Pulmonary artery endothelial cell (primary cell): Measurements from ENCODE around the gene SHROOM3. TPM values are rescaled to one million over a fixed set of nuclear protein-coding genes. Genes with fewer than 3 reads are reported as not detected.
A peak's percentile ranks its signal among the peaks of the same experiment; 100 is the strongest.

ENCODE experiments used
- DNase-seq: peaks from one replicate; pipeline ENCODE4 v3.0.0-alpha.2; 2011; ENCODE audit warnings: low read depth, low spot score
- total RNA-seq: library from RNA; depleted of rRNA; stranded (reverse); fragments of >200 nt; gene quantifications from 2 replicates; pipeline ENCODE4 v1.2.3, GENCODE V29; 2014

Gene SHROOM3
- total RNA-seq, 1 donor from 2014 or later: 8.1 TPM

DNA sequence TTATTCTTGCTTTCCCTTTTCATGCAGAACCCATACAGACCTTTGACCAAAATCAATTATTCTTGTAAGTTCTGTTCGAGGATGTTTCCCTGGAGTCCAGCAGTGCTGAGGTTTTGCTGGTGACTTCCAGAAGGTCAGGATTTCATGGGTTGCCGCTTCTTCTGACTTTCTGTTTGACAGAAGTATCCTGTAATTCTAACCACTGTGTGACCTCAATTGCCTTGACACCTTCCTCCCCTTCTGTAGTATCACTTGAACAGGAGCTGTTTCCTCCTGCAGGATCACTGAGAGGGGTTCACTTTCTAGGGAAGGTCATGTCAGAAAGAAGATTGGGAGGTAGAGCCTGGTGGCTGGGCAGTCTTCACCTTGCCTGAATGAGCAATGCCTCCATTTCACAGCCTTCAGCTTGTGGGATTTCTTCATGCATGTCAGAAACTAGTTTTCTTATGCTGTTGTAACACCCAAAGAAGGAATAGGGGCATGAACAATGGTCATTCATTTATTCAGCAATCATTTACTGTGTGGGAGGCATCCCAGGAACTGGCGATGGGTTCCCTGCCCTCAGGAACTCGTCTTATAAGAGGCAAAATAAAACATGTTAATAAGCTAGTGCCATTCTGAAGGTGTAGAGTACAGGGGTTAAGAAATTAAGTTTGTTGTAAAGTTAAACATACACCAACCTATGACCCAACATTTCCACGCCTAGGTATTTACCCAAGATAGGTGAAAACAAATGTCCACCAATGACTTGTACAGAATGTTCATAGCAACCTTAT, 257.0 kb downstream of the SHROOM3 start:
- DNase-seq: no peak

DNA sequence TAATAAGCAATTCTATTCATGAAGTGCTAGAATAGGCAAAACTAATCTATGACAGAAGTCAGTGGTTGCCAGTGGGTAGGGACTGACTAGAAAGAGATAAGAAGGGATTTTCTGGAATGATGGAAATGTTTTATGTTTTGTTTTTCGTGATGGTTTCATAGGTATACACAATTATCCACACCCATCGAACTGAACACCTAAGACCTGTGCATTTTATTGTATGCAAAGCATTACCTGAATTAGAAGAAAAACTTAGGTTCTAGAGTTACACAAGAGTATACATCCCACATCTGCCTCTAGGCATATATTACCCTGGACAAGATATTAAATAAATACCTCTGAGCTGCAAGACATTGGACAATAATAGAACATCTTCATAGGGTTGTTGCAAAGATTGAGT, 257.7 kb downstream of the SHROOM3 start:
- DNase-seq: no peak

DNA sequence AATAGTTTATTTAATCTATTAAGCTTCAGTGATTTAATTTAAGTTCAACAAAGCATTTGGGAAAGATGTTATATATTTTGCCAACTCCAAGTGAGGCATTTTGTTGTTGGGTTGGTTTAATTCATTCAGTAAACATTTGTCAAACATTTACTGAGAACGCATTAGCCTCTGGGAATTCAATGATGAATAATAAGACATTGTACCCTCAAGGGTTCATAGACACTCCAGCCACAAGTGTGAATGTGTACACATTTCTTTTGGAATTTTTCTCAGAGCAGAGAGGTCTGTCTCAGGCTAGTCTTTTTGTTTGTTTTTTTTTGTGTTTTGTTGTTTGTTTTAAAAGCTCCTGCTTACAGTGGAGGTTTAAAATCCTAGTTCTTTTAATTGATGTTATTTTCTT, 259.0 kb downstream of the SHROOM3 start:
- no peak for DNase-seq

DNA sequence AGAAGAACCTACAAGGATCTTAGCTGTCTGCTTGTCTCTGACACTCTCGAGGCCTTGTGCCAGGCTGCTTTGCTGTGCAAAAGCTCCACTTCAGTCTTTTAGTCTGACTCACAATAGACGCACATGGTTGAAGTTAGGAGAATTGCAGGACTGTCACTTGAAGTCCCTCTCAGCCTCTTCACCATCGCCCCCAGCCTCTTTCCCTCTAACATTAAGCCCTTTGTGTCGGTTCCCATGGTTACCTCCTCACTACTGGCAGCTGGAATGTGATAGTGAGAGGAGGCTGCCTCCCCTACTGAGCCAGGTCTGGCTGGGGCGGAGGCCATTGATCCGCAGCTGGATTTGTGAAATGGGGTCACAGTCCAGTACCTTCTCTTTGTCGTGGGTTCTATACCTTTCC, 261.1 kb downstream of the SHROOM3 start:
- no peak for DNase-seq

- DNase-seq: no peak
These were observed 262.2 kb downstream of the SHROOM3 start for GRCh38 chr4:76697129-76697803.

GRCh38 chr4:76698141-76698540, 263.1 kb downstream of the SHROOM3 start:
- no peak for DNase-seq

GRCh38 chr4:76699751-76700310, 264.8 kb downstream of the SHROOM3 start:
- DNase-seq: no peak

GRCh38 chr4:76702440-76703122, 267.6 kb downstream of the SHROOM3 start:
- DNase-seq: no peak

DNA sequence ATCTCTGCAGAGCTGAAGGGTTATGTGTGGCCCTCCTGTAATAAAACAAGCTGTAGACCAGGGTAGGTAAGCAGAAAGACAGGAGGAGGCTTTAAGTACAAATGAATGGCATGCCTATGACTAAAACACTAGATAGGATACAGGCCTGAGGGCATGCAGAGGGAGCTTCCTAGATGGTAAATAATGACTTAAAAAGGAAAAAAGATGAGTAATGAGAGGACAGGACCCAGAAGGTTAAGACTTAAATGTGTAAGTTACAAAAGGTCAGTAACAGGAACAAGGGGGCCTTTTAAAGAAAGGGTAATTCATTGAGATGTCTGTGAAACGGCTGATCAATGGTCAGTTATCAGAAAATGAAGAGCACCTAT, 268.1 kb downstream of the SHROOM3 start:
- no peak for DNase-seq

DNA sequence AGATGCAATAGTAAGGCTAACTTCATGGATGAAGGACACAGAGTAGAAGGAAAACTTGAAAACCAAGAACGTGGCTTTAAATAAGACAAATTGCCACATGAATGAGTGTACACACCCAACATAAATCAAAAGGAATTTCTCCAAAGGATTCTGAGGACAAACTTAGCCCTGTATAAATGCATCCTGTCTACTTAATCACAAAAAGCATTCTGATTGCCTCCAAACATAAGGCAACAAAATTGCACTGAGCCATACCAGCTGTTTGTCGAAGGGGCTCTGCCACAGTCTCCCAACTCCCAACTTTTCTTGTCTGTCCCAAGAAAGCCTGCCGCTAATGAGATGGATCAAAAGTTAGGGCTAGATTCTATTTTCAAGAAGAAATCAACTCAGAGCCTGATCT, 268.6 kb downstream of the SHROOM3 start:
- DNase-seq: no peak

GRCh38 chr4:76704133-76704881, 269.3 kb downstream of the SHROOM3 start:
- DNase-seq: peak; percentile 61

DNA sequence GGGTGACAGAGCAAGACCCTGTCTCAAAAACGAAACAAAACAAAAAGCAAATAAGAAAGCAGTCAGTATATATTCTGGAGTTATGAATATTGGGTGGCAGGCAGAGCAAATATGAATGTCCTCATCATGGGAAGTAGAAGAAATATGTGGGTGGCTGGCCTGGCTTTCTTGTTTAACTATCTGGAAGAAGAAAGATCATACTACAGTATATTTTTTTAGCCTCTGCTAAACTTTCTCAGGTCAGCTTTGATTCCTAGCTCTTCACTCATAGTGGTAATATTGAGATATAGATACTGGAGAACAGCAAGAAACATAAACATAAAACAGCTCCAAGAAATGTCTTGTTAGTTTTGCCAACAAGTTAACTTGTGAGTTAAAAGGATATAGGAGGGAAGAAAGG, 270.4 kb downstream of the SHROOM3 start:
- no peak for DNase-seq

- no peak for DNase-seq
These were observed 271.6 kb downstream of the SHROOM3 start for GRCh38 chr4:76706581-76706980.

DNA sequence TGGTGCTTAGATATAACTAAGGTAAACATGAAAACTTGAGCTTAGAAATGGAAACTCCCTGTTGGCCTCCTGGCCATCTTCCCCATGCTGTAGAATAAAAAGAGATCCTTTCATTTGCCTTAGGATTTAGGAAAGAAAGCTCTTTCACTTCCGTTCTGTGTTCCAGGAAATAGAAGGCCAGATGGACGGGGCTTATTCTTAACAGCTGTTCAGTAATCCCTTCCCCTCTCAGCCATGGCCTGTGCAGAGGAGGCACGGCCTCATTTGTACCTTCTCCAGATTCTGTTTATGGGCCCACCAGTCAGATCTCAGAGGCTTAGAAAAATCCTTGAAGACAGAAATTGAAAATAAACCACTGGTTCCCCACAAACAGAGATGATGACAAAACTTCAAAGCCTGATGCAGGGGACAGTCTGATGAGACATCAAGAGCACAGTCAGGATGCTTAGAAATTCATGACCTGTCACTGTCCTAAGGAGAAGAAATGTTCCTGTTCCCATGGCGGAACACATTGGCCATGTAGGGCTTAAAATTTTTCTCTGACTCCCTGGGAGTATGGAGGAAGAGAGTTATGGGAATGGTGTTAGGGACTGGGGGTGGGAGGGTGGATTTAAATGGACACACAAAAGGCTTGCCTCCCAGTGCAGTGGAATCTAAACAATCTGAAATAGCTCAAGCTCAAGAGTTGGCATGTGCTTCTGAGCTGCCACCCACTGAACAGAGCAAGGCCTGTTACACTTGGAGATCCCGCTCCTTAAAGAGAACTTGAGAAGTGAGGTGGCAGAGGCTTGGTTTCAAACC, 274.1 kb downstream of the SHROOM3 start:
- no peak for DNase-seq

DNA sequence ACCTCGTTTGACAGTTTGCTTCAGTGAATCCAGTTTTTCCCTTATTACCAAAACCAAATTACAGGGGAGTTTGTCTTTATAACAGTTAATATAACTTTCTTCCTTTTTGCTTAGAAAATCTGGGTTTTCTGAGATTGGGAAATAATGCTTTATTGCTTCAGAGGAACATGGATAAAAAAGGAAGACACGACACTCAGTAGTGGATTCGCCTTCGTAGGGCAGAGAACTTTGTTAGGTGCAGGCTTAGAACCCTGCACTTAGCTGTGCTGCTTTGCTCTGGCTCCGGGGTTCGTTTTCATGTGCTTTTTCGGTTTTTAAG, 274.7 kb downstream of the SHROOM3 start:
- DNase-seq: no peak

DNA sequence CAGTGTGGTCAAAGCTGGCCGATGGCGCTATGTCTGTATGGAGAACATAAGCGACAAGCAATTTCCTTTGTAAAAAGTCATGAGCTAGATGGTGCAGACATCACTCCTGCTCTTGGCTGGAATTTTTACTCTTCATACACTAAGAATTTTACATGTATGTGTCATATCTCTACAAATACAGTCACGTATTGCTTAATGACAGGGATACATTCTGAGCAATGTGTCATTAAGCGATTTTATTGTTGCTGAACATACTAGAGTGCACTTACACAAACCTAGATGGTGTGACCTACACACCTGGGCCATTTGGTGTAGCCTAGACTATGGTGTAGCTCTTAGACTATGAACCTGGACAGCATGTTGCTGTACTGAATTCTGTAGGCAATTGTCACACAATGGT, 277.5 kb downstream of the SHROOM3 start:
- DNase-seq: no peak

- no peak for DNase-seq
These were observed 279.2 kb downstream of the SHROOM3 start for GRCh38 chr4:76714226-76714625.

- no peak for DNase-seq
These were observed 281.0 kb downstream of the SHROOM3 start for GRCh38 chr4:76716020-76716419.

DNA sequence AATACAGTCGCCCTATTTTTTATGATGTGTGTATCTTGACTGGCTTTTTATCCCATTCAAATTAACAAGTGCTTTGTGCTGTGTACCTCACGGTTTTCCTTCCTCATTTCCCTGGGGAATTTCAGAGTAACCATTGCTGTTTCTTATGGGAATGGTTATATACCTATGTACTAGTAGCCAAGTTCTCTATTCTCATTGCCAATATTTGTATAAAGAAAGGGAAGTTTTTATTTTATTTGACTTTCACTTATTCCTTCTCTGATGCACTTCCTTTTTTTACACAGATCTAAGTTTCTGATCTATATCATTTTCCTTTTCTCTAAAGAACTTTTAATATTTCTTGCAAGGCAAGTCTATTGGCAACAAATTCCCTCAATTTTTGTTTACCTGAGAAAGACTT, 281.6 kb downstream of the SHROOM3 start:
- DNase-seq: no peak

DNA sequence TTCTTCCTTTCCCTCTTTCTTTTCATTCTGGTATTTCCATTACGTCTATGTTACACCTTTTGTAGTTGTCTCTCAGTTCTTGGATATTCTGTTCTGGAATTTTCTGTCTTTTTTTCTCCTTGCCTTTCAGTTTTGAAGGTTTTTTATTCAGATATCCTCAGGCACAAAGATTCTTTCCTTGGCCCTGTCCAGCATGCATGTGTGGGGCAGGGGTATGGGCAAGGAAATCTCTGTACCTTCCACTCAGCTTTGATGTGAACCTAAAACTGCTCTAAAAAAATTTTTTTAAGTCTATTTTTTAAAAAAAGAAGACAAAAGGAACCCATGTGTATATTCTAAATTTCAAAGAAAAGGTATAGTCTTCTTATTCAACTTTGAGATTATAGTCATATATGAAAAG, 282.4 kb downstream of the SHROOM3 start:
- no peak for DNase-seq

- DNase-seq: no peak
These were observed 283.0 kb downstream of the SHROOM3 start for GRCh38 chr4:76718021-76718420.
